A549 (cell line): ENCODE measurements around the gene MYEOV. TPM values are rescaled to one million over a fixed set of nuclear protein-coding genes. Genes with fewer than 3 reads are reported as not detected.

ENCODE experiments used
- ATAC-seq, 2 experiments: fragments of 200-7000 bp in 1 of 2; fragments of >200 bp in 1 of 2; cut with Nextera tagmentation in 1 of 2; cut with Tn5 transposase in 1 of 2; 3 replicates each; pipeline versions ENCODE4 v1.8.0 to v1.9.1; 2018 to 2020; ENCODE audit warnings: mild to moderate bottlenecking in 1 of 2, moderate library complexity in 1 of 2
- CTCF ChIA-PET: fragments of 300-600 bp; sonication (Branson Sonifier 250); formaldehyde crosslinking; extraction: SDS; loops from one replicate; lab custom pipeline; 2021; ENCODE audit warnings: antibody characterized with exemption, inconsistent platforms; lab: Yijun Ruan, JAX
- POLR2A ChIA-PET: fragments of 350-600 bp; formaldehyde crosslinking; extraction: SDS; loops from one replicate; lab custom pipeline; 2021; ENCODE audit warnings: antibody characterized with exemption, inconsistent platforms; lab: Yijun Ruan, JAX
- DNase-seq, 2 experiments: peaks; one replicate each; pipeline versions ENCODE4 v3.0.0 to v3.0.0-alpha.2; 2011 to 2016; ENCODE audit warnings: low read depth in 1 of 2, low spot score in 1 of 2
- FAIRE-seq: peaks from 2 replicates; lab custom pipeline; 2011; peaks lifted over from hg19 to GRCh38; lab: Jason Lieb, UNC
- H3K27ac ChIP-seq, 2 experiments: fragments of >200 bp; sonication (Bioruptor Twin); formaldehyde crosslinking; 3 replicates each; pipeline ENCODE4 v1.5.1; 2016 to 2017
- H3K4me1 ChIP-seq: fragments of >200 bp; sonication (Bioruptor Twin); formaldehyde crosslinking; 3 replicates; pipeline ENCODE4 v1.6.1; 2016
- H3K4me2 ChIP-seq: fragments of >200 bp; sonication (Bioruptor Twin); formaldehyde crosslinking; 3 replicates; pipeline ENCODE4 v1.6.1; 2016
- H3K4me3 ChIP-seq: fragments of >200 bp; sonication (Bioruptor Twin); formaldehyde crosslinking; 3 replicates; pipeline ENCODE4 v1.5.1; 2016
- H3K9me3 ChIP-seq: fragments of >200 bp; sonication (Bioruptor Twin); formaldehyde crosslinking; 3 replicates; pipeline ENCODE4 v1.6.1; 2016
- CBX2 ChIP-seq: fragments of 200-600 bp; sonication (generic); IDR thresholded peaks from 2 replicates; pipeline ENCODE4 v1.6.1; 2016; ENCODE audit warnings: low read depth, mild to moderate bottlenecking, borderline replicate concordance
- CBX8 ChIP-seq: fragments of 200-600 bp; sonication (generic); IDR thresholded peaks from 2 replicates; pipeline ENCODE4 v1.6.1; 2016
- CHD2 ChIP-seq: fragments of 150-350 bp; IDR thresholded peaks from 2 replicates; pipeline ENCODE4 v1.6.1; 2014; ENCODE audit warnings: low read length; ENCODE audit not compliant: partially characterized antibody
- E2F6 ChIP-seq: IDR thresholded peaks from 2 replicates; pipeline ENCODE4 v1.6.1; 2012; ENCODE audit warnings: low read depth, borderline replicate concordance
- EHF ChIP-seq: fragments of 250-450 bp; sonication (Bioruptor Pico); IDR thresholded peaks from 2 replicates; pipeline ENCODE4 v1.5.0; 2020; ENCODE audit warnings: mild to moderate bottlenecking
- EHMT2 ChIP-seq: fragments of 200-600 bp; sonication (generic); IDR thresholded peaks from 2 replicates; pipeline ENCODE4 v1.6.1; 2016; ENCODE audit warnings: antibody characterized with exemption, low read depth, mild to moderate bottlenecking, moderate library complexity
- EP300 ChIP-seq, 2 experiments: fragments of >200 bp; sonication (Bioruptor Twin); formaldehyde crosslinking; IDR thresholded peaks; 2 replicates in 1 of 2; 3 replicates in 1 of 2; pipeline ENCODE4 v1.6.1; 2016 to 2017
- FOSB ChIP-seq: fragments of 250-450 bp; sonication (Bioruptor Pico); IDR thresholded peaks from 2 replicates; pipeline ENCODE4 v1.5.0; 2020; ENCODE audit warnings: mild to moderate bottlenecking, moderate library complexity
- FOSL2 ChIP-seq, 2 experiments: fragments of 450-650 bp in 1 of 2; fragments of >200 bp in 1 of 2; sonication (Bioruptor Twin) in 1 of 2; formaldehyde crosslinking; IDR thresholded peaks; 2 replicates each; pipeline versions ENCODE4 v1.5.0 to v1.6.1; 2016 to 2020; ENCODE audit warnings: mild to moderate bottlenecking in 1 of 2, moderate library complexity in 1 of 2
- FOXS1 ChIP-seq: fragments of 250-450 bp; sonication (Bioruptor Pico); IDR thresholded peaks from 2 replicates; pipeline ENCODE4 v1.5.0; 2020; ENCODE audit warnings: mild to moderate bottlenecking, moderate library complexity
- HEYL ChIP-seq: fragments of 250-450 bp; sonication (Bioruptor Pico); IDR thresholded peaks from 2 replicates; pipeline ENCODE4 v1.8.0; 2021; ENCODE audit warnings: mild to moderate bottlenecking, moderate library complexity
- HMGXB4 ChIP-seq: fragments of 250-450 bp; sonication (Bioruptor Pico); IDR thresholded peaks from 2 replicates; pipeline ENCODE4 v1.5.0; 2021; ENCODE audit warnings: mild to moderate bottlenecking, moderate library complexity, borderline replicate concordance
- HOXB13 ChIP-seq: fragments of 250-450 bp; sonication (Bioruptor Pico); IDR thresholded peaks from 2 replicates; pipeline ENCODE4 v1.5.0; 2020; ENCODE audit warnings: low read depth, mild to moderate bottlenecking, moderate library complexity
- MAX ChIP-seq: IDR thresholded peaks from 2 replicates; pipeline ENCODE4 v1.6.1; 2012
- NFE2L2 ChIP-seq: fragments of 150-350 bp; conservative IDR thresholded peaks from 2 replicates; pipeline ENCODE4 v1.6.1; 2014; ENCODE audit warnings: low read length
- NPAS2 ChIP-seq: fragments of 250-450 bp; sonication (Bioruptor Pico); IDR thresholded peaks from 2 replicates; pipeline ENCODE4 v1.8.0; 2022; ENCODE audit warnings: mild to moderate bottlenecking, moderate library complexity, borderline replicate concordance
- PBX3 ChIP-seq: IDR thresholded peaks from 2 replicates; pipeline ENCODE4 v1.6.1; 2012
- POLR2AphosphoS2 ChIP-seq: conservative IDR thresholded peaks from 2 replicates; pipeline ENCODE4 v1.6.1; 2012; ENCODE audit warnings: low read length, improper control_type of control experiment, inconsistent platforms
- RFX5 ChIP-seq: fragments of 450-650 bp; IDR thresholded peaks from 2 replicates; pipeline ENCODE4 v1.7.1; 2014; ENCODE audit warnings: antibody characterized with exemption, mild to moderate bottlenecking, moderate library complexity
- SMC3 ChIP-seq: fragments of >200 bp; sonication (Bioruptor Twin); formaldehyde crosslinking; IDR thresholded peaks from 3 replicates; pipeline ENCODE4 v1.6.1; 2018; ENCODE audit warnings: inconsistent platforms
- USF2 ChIP-seq: fragments of 450-650 bp; IDR thresholded peaks from 2 replicates; pipeline ENCODE4 v1.6.1; 2014; ENCODE audit warnings: antibody characterized with exemption
- ZFP36 ChIP-seq: fragments of 450-650 bp; IDR thresholded peaks from 2 replicates; pipeline ENCODE4 v1.6.1; 2014; ENCODE audit warnings: borderline replicate concordance; ENCODE audit not compliant: partially characterized antibody
- WGBS: methylation state at CpG from one replicate; pipeline ENCODE4 v1.1.6; 2017; ENCODE audit errors: missing lambda C conversion rate; 5-methylcytosine and 5-hydroxymethylcytosine counted together
- polyA plus RNA-seq, 4 experiments: library from polyadenylated mRNA; depleted of rRNA in 3 of 4; stranded (reverse); fragments of >200 nt; fragmentation: RNase III in 1 of 4; extraction: RNeasy Plus Mini Kit Qiagen cat#74134 plus additional on column Dnase treatment in 1 of 4; gene quantifications; 2 replicates in 3 of 4; 3 replicates in 1 of 4; pipeline ENCODE4 v1.2.3, GENCODE V29; 2011 to 2017
- TF ChIP-seq, protein P1 (sequence below): fragments of 200-600 bp; sonication (generic); IDR thresholded peaks from 2 replicates; pipeline ENCODE4 v1.6.1; 2016; ENCODE audit warnings: antibody characterized with exemption, mild to moderate bottlenecking, moderate library complexity

The MYEOV gene
- polyA plus RNA-seq, 2 of the 4 experiments (the other 2 are of a cell fraction) = 92.3 to 102 TPM

DNA sequence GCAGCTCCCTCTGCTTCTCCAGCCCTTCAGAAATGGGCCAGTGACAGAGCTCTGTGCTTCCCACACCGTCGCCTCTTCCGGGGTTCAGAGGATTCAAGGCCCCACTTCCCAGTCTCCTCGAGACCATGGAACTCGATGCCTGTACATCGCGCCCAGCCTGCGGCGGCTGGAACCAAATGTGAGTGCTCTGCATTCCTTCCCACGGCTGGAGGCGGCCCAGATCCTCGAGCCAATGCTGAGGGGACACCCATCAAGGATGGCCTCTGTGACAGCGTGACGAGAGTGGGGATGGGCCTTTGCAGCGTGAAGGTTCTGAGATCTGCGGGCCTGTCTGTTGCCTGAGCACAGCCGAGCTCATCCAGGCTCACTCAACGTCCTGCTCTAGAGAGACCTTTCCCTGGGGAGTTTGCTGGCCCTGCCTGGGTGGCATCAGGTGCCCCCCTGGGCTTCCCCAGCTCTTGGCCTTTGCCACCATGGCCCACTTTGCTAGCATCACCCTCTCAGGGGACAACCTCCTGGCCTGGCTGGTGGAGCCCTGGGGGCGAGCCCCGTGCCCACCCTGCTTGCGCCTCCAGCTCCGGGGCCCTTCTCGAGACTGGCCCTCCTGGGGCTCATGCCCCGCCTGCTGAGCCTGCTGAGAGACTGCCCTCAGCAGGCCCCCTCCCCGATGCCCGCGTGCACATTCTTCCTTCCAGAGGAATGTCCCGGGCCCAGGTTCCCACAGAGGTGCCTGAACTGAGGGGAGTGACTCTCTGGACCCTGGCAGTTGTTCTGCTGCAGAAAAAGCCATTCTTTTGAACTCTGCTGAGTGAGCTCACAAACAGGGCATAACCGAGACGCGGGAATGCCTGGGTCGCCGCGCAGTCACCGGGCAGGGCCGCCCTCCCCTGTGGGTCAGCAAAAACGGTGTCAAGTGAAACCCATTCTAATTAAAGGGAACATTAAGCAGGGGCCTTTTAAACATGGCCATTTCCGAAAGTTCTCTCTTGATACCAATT lies 7.3 kb upstream of the MYEOV start (continued):
- no peak for TF ChIP-seq PBX3
- TF ChIP-seq MAX = no peak
- no peak for TF ChIP-seq SMC3
- TF ChIP-seq HMGXB4 = no peak
- TF ChIP-seq, all 56 proteins: peak for 0

DNA sequence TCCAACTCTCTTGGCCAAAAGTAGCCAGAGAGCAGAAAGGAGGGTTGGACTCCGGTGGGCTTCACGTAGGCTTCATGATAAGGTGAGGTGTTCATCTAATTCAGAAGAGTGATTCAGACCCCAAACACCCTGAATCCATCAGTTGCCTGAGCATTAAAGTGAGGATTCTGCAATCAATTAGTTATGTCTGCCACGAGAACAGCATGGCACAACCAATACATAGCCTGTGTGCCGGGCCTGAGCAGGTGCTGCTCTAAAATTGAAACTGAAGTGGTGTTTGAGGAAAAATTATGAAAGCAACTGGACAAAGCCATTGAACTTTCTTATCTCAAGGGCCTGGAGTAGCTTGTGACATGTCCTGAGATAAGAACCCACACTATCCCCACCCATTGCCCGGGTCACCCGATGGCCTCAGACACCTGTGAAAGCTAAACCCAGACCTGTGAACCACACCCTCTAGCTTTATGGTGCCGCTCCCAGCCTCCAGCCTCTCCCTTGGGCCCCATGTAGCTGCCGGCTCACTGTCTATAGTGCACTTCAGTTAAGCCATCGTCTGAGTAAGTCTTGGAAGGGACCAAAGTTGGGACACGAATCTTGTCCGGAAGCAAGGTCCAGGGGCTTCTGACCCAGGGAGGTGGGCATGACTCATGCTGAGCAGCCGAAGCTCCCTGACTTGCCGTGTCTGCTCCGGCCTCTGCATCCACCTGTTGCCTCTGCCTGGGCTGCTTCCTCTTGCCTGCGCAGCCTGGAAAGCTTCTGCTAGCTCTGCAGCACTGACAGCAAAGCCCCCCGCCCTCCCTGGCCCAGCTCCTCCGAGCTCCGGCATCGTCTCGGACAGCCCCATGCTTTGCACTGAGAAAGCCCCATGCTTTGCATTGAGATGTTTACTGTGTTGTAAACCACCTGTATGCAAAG lies 5.7 kb upstream of the MYEOV start:
- WGBS = 82% methylated on average over 19 of the region's 20 CpGs
- FAIRE-seq (no peak), DNase-seq (no peak), ATAC-seq (no peak)
- Histone ChIP-seq H3K4me1 (peaks cover 8% of the 10 kb centered on the region), H3K4me2 (no peak overlapping the region), H3K27ac (no peak overlapping the region), H3K4me3 (no peak overlapping the region), H3K9me3 (no peaks in the 10 kb centered on the region)
- CTCF ChIA-PET = interaction anchor here (0.8 to 4.2 kb wide), 5 partner anchors 157 to 354 kb away, joined by 3 to 26 read pairs (median 4); partner anchors contain the start of gene CCND1
- POLR2A ChIA-PET = no interaction called here
- TF ChIP-seq HEYL (no peak), EHF (no peak), NFE2L2 (no peak), RFX5 (no peak), USF2 (no peak)
- TF ChIP-seq, protein P1, sequence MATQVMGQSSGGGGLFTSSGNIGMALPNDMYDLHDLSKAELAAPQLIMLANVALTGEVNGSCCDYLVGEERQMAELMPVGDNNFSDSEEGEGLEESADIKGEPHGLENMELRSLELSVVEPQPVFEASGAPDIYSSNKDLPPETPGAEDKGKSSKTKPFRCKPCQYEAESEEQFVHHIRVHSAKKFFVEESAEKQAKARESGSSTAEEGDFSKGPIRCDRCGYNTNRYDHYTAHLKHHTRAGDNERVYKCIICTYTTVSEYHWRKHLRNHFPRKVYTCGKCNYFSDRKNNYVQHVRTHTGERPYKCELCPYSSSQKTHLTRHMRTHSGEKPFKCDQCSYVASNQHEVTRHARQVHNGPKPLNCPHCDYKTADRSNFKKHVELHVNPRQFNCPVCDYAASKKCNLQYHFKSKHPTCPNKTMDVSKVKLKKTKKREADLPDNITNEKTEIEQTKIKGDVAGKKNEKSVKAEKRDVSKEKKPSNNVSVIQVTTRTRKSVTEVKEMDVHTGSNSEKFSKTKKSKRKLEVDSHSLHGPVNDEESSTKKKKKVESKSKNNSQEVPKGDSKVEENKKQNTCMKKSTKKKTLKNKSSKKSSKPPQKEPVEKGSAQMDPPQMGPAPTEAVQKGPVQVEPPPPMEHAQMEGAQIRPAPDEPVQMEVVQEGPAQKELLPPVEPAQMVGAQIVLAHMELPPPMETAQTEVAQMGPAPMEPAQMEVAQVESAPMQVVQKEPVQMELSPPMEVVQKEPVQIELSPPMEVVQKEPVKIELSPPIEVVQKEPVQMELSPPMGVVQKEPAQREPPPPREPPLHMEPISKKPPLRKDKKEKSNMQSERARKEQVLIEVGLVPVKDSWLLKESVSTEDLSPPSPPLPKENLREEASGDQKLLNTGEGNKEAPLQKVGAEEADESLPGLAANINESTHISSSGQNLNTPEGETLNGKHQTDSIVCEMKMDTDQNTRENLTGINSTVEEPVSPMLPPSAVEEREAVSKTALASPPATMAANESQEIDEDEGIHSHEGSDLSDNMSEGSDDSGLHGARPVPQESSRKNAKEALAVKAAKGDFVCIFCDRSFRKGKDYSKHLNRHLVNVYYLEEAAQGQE = no peak

GRCh38 chr11:69288883-69289242 lies 5.1 kb upstream of the MYEOV start:
- ATAC-seq (no peak), DNase-seq (no peak), FAIRE-seq (no peak)
- Histone ChIP-seq H3K4me2 (no peak overlapping the region), H3K27ac (no peak overlapping the region), H3K4me3 (no peak overlapping the region), H3K9me3 (no peaks in the 10 kb centered on the region), H3K4me1 (peaks cover 14% of the 10 kb centered on the region)
- POLR2A ChIA-PET = no interaction called here
- WGBS = 72% methylated on average over 2 of the region's 2 CpGs
- CTCF ChIA-PET = interaction anchor here (1.2 to 4.2 kb wide), 4 partner anchors 157 to 355 kb away, joined by 4 to 26 read pairs (median 12); partner anchors contain the start of gene CCND1
- no peak for TF ChIP-seq POLR2AphosphoS2
- TF ChIP-seq E2F6 = no peak
- TF ChIP-seq CBX2 = no peak
- no peak for TF ChIP-seq CBX8
- no peak for TF ChIP-seq EP300 (IDR thresholded peaks at IDR 0.05)
- TF ChIP-seq HOXB13 (CRISPR knock-in tag) = no peak
- no peak for TF ChIP-seq NPAS2 (CRISPR knock-in tag)
- TF ChIP-seq FOSB (CRISPR knock-in tag) = no peak
- no peak for TF ChIP-seq EHMT2
- no peak for TF ChIP-seq HEYL
- no peak for TF ChIP-seq CHD2
- no peak for TF ChIP-seq FOXS1 (CRISPR knock-in tag)
- TF ChIP-seq FOSL2 (IDR thresholded peaks at IDR 0.05) = no peak
- no peak for TF ChIP-seq FOSL2 (CRISPR knock-in tag; IDR thresholded peaks at IDR 0.05)
- TF ChIP-seq RFX5 = no peak
- no peak for TF ChIP-seq SMC3
- no peak for TF ChIP-seq ZFP36
